H1 (cell line): Measurements from ENCODE around the gene MACROH2A1. TPM values are rescaled to one million over a fixed set of nuclear protein-coding genes. Genes with fewer than 3 reads are reported as not detected.

ENCODE experiments used
- CTCF ChIA-PET: fragments of 300-600 bp; sonication (Branson Sonifier 250); formaldehyde crosslinking; loops from one replicate; lab custom pipeline; 2021; ENCODE audit not compliant: partially characterized antibody; lab: Charles Lee
- POLR2A ChIA-PET: fragments of 300-600 bp; sonication (Branson Sonifier 250); formaldehyde crosslinking; loops from one replicate; lab custom pipeline; 2021; ENCODE audit warnings: inconsistent platforms; ENCODE audit not compliant: partially characterized antibody; lab: Charles Lee
- DNase-seq, 2 experiments: peaks; one replicate each; pipeline versions ENCODE4 v3.0.0 to v3.0.0-alpha.2; 2010 to 2022; ENCODE audit warnings: low spot score in 2 of 2, low read depth in 1 of 2, mixed read lengths in 1 of 2
- FAIRE-seq: peaks from 2 replicates; lab custom pipeline; 2011; peaks lifted over from hg19 to GRCh38; lab: Jason Lieb, UNC
- H2AFZ ChIP-seq: 2 replicates; pipeline ENCODE4 v1.8.1; 2012; ENCODE audit warnings: low read length, inconsistent platforms
- H2AK5ac ChIP-seq: 2 replicates; pipeline ENCODE4 v1.6.1; 2013; ENCODE audit warnings: low read depth, low read length
- H2BK120ac ChIP-seq: replicated peaks from 2 replicates; pipeline ENCODE3; 2013; ENCODE audit warnings: low read depth, low read length, inconsistent platforms
- H2BK12ac ChIP-seq: 2 replicates; pipeline ENCODE4 v1.6.1; 2013; ENCODE audit warnings: low read depth, low read length
- H2BK15ac ChIP-seq: 2 replicates; pipeline ENCODE4 v1.6.1; 2013; ENCODE audit warnings: low read length
- H2BK20ac ChIP-seq: 2 replicates; pipeline ENCODE4 v1.6.1; 2013; ENCODE audit warnings: low read length
- H2BK5ac ChIP-seq: 2 replicates; pipeline ENCODE4 v1.6.1; 2013; ENCODE audit warnings: low read depth, low read length
- H3K14ac ChIP-seq: 2 replicates; pipeline ENCODE4 v1.6.1; 2013; ENCODE audit warnings: inconsistent platforms; ENCODE audit not compliant: insufficient read length
- H3K18ac ChIP-seq: 2 replicates; pipeline ENCODE4 v1.6.1; 2013; ENCODE audit warnings: low read length; ENCODE audit errors: extremely low read depth
- H3K23ac ChIP-seq: 2 replicates; pipeline ENCODE4 v1.6.1; 2013; ENCODE audit warnings: inconsistent platforms; ENCODE audit not compliant: insufficient read length
- H3K23me2 ChIP-seq: 2 replicates; pipeline ENCODE4 v1.6.1; 2013; ENCODE audit warnings: low read depth, low read length
- H3K27ac ChIP-seq: 2 replicates; pipeline ENCODE4 v1.6.1; 2011; ENCODE audit warnings: low read depth, low read length, inconsistent platforms
- H3K27me3 ChIP-seq, 4 experiments: replicated peaks in 1 of 4; 1 replicate in 1 of 4; 2 replicates in 3 of 4; pipeline versions ENCODE4 v1.6.1 to v1.8.1; 2011 to 2013; ENCODE audit warnings: low read length in 3 of 4, mild to moderate bottlenecking in 3 of 4, inconsistent platforms in 2 of 4, mixed read lengths in 2 of 4, moderate library complexity in 1 of 4; ENCODE audit not compliant: control insufficient read depth in 3 of 4, insufficient read depth in 3 of 4; ENCODE audit errors: extremely low read depth in 1 of 4
- H3K36me3 ChIP-seq, 4 experiments: 2 replicates each; pipeline versions ENCODE4 v1.6.1 to v1.8.1; 2011 to 2013; ENCODE audit warnings: mild to moderate bottlenecking in 4 of 4, low read length in 3 of 4, moderate library complexity in 2 of 4, control low read depth in 1 of 4, inconsistent platforms in 1 of 4; ENCODE audit not compliant: insufficient read depth in 4 of 4, control insufficient read depth in 2 of 4
- H3K4ac ChIP-seq: replicated peaks from 2 replicates; pipeline ENCODE3; 2013; ENCODE audit warnings: low read length, low read depth, mixed read lengths, inconsistent platforms; ENCODE audit not compliant: insufficient read length
- H3K4me1 ChIP-seq, 4 experiments: replicated peaks in 1 of 4; 1 replicate in 1 of 4; 2 replicates in 3 of 4; pipeline versions ENCODE4 v1.6.1 to v1.8.1; 2011 to 2013; ENCODE audit warnings: low read length in 3 of 4, inconsistent platforms in 2 of 4, mixed read lengths in 1 of 4; ENCODE audit not compliant: insufficient read depth in 4 of 4, control insufficient read depth in 3 of 4
- H3K4me2 ChIP-seq, 2 experiments: 2 replicates each; pipeline versions ENCODE4 v1.6.1 to v1.8.1; 2011 to 2013; ENCODE audit warnings: low read depth in 2 of 2, low read length in 2 of 2, control low read depth in 1 of 2, inconsistent platforms in 1 of 2, mild to moderate bottlenecking in 1 of 2; ENCODE audit not compliant: insufficient read depth in 1 of 2
- H3K4me3 ChIP-seq, 4 experiments: fragments of 200-600, 300-600 bp in 1 of 4; sonication (generic), shearing (Covaris generic), sonication (Bioruptor Twin) in 1 of 4; 2 replicates each; pipeline versions ENCODE4 v1.5.1 to v1.8.1; 2011 to 2016; ENCODE audit warnings: low read length in 4 of 4, low read depth in 3 of 4, control low read depth in 2 of 4, inconsistent platforms in 2 of 4, mild to moderate bottlenecking in 2 of 4, mixed read lengths in 1 of 4, moderate library complexity in 1 of 4; ENCODE audit not compliant: insufficient read depth in 2 of 4; ENCODE audit errors: extremely low read depth in 1 of 4
- H3K56ac ChIP-seq: replicated peaks from 2 replicates; pipeline ENCODE3; 2013; ENCODE audit warnings: low read depth, mild to moderate bottlenecking, mixed read lengths, low read length, inconsistent platforms; ENCODE audit not compliant: insufficient read length
- H3K79me1 ChIP-seq: 2 replicates; pipeline ENCODE4 v1.6.1; 2013; ENCODE audit warnings: low read depth, low read length, control low read depth
- H3K79me2 ChIP-seq, 2 experiments: 2 replicates each; pipeline versions ENCODE4 v1.6.1 to v1.8.1; 2012 to 2013; ENCODE audit warnings: low read length in 2 of 2, mild to moderate bottlenecking in 2 of 2, inconsistent platforms in 1 of 2; ENCODE audit not compliant: insufficient read depth in 2 of 2, control insufficient read depth in 1 of 2
- H3K9ac ChIP-seq, 4 experiments: replicated peaks in 1 of 4; 1 replicate in 1 of 4; 2 replicates in 3 of 4; pipeline versions ENCODE4 v1.6.1 to v1.8.1; 2011 to 2013; ENCODE audit warnings: low read depth in 3 of 4, low read length in 3 of 4, control low read depth in 2 of 4, mild to moderate bottlenecking in 2 of 4, moderate library complexity in 2 of 4, inconsistent platforms in 1 of 4; ENCODE audit errors: extremely low read depth in 1 of 4
- H3K9me3 ChIP-seq, 2 experiments: 2 replicates each; pipeline versions ENCODE4 v1.6.1 to v1.8.1; 2012 to 2013; ENCODE audit warnings: mild to moderate bottlenecking in 2 of 2, moderate library complexity in 2 of 2, control low read depth in 1 of 2, inconsistent platforms in 1 of 2, low read depth in 1 of 2, low read length in 1 of 2, mixed read lengths in 1 of 2; ENCODE audit not compliant: insufficient read depth in 2 of 2
- H4K20me1 ChIP-seq, 2 experiments: replicated peaks in 1 of 2; 2 replicates each; pipeline versions ENCODE3 to v1.8.1; 2011 to 2013; ENCODE audit warnings: inconsistent platforms in 2 of 2, low read length in 2 of 2, mild to moderate bottlenecking in 1 of 2; ENCODE audit not compliant: insufficient read depth in 2 of 2, control insufficient read depth in 1 of 2
- H4K5ac ChIP-seq: 2 replicates; pipeline ENCODE4 v1.6.1; 2013; ENCODE audit warnings: low read length, low read depth, mixed read lengths, inconsistent platforms; ENCODE audit not compliant: insufficient read length
- H4K8ac ChIP-seq: 2 replicates; pipeline ENCODE4 v1.8.0; 2013; ENCODE audit warnings: mild to moderate bottlenecking, moderate library complexity, low read length, inconsistent platforms; ENCODE audit not compliant: insufficient read depth; ENCODE audit errors: extremely low read depth
- H4K91ac ChIP-seq: replicated peaks from 2 replicates; pipeline ENCODE3; 2013; ENCODE audit warnings: low read length, mixed read lengths, inconsistent platforms; ENCODE audit not compliant: insufficient read length
- BACH1 ChIP-seq: IDR thresholded peaks from 2 replicates; pipeline ENCODE4 v1.6.1; 2012; ENCODE audit warnings: low read length, improper control_type of control experiment
- CTBP2 ChIP-seq: IDR thresholded peaks from 2 replicates; pipeline ENCODE4 v1.7.0; 2011; ENCODE audit warnings: borderline replicate concordance, mild to moderate bottlenecking, moderate library complexity, mixed read lengths, low read length; ENCODE audit not compliant: insufficient read depth, insufficient read length
- EGR1 ChIP-seq: IDR thresholded peaks from 2 replicates; pipeline ENCODE4 v1.6.1; 2011; ENCODE audit warnings: low read depth, low read length, borderline replicate concordance
- KDM5A ChIP-seq: fragments of 200-600 bp; IDR thresholded peaks from 2 replicates; pipeline ENCODE4 v1.7.1; 2012; ENCODE audit warnings: mild to moderate bottlenecking, low read length, inconsistent platforms, mixed read lengths
- polyA plus RNA-seq, 7 experiments: library from polyadenylated mRNA; depleted of rRNA in 3 of 7; stranded (reverse) in 5 of 7; unstranded in 2 of 7; fragments of >200 nt in 5 of 7; fragments of 200-250 nt in 2 of 7; gene quantifications; 1 replicate in 5 of 7; 2 replicates in 1 of 7; 4 replicates in 1 of 7; pipeline versions ENCODE4 v1.2.1 to v1.2.3, GENCODE V29; 2011 to 2013; ENCODE audit warnings: missing spikeins in 2 of 7, mixed read lengths in 2 of 7
- total RNA-seq: library from RNA; stranded (reverse); fragmentation: NEBNext Ultra II Directional; extraction: Animal tissue kit (Norgen Biotek cat#: 25700); gene quantifications from 2 replicates; pipeline ENCODE4 v1.2.1, GENCODE V29; 2021

MACROH2A1 gene
- total and polyA plus RNA-seq, 2 of the 8 experiments (the other 6 are each of a cell fraction or from before 2014, with no cell fraction given), result 60.0 to 92.3 TPM

GRCh38 chr5:135417083-135417482, 18.1 kb upstream of the MACROH2A1 start:
- no peaks in the 10 kb centered on the region for H3K79me2 ChIP-seq
- H3K14ac ChIP-seq, result no peak overlapping the region
- no peak overlapping the region for H4K91ac ChIP-seq
- no peak overlapping the region for H3K4me3 ChIP-seq
- no peaks in the 10 kb centered on the region for H3K79me1 ChIP-seq
- H3K18ac ChIP-seq, result no peak overlapping the region
- no peak overlapping the region for H4K5ac ChIP-seq
- no peak overlapping the region for H2BK20ac ChIP-seq
- no peak for FAIRE-seq
- no peak for DNase-seq
- H3K4ac ChIP-seq, result no peak overlapping the region
- H3K9me3 ChIP-seq, result no peaks in the 10 kb centered on the region
- H3K23me2 ChIP-seq, result no peaks in the 10 kb centered on the region
- H3K4me2 ChIP-seq, result no peak overlapping the region
- H2BK120ac ChIP-seq, result no peak overlapping the region
- no peak overlapping the region for H3K27ac ChIP-seq
- POLR2A ChIA-PET, result no interaction called here
- no peak overlapping the region for H3K23ac ChIP-seq
- CTCF ChIA-PET, result interaction anchor here (1.2 kb wide), 1 partner anchor 9 kb away, joined by 3 read pairs; no protein-coding TSS in a partner anchor
- H3K36me3 ChIP-seq, result no peaks in the 10 kb centered on the region
- H3K4me1 ChIP-seq, result no peaks in the 10 kb centered on the region
- H4K20me1 ChIP-seq, result no peaks in the 10 kb centered on the region
- H3K27me3 ChIP-seq, result no peaks in the 10 kb centered on the region
- no peak overlapping the region for H3K56ac ChIP-seq
- no peak overlapping the region for H2AK5ac ChIP-seq
- no peak overlapping the region for H2BK5ac ChIP-seq
- H4K8ac ChIP-seq, result no peak overlapping the region
- H2BK15ac ChIP-seq, result no peak overlapping the region
- H3K9ac ChIP-seq, result no peak overlapping the region
- H2AFZ ChIP-seq, result no peak overlapping the region
- H2BK12ac ChIP-seq, result no peak overlapping the region
- TF ChIP-seq CTBP2 (no peak), KDM5A (no peak), BACH1 (no peak), EGR1 (no peak)
